Neural cell (in vitro differentiated cells): ENCODE measurements around the gene SOAT2.

Experiments
- CTCF ChIP-seq: fragments of 450-650 bp; IDR thresholded peaks from 2 replicates; pipeline ENCODE4 v1.5.1; 2014; ENCODE audit warnings: antibody characterized with exemption, mild to moderate bottlenecking, moderate library complexity; ENCODE audit not compliant: poor library complexity, severe bottlenecking
- POLR2AphosphoS5 ChIP-seq: IDR thresholded peaks from 2 replicates; pipeline ENCODE4 v1.6.1; 2012
- TAF1 ChIP-seq: IDR thresholded peaks from 2 replicates; pipeline ENCODE4 v1.6.1; 2012; ENCODE audit warnings: low read depth

- no peak for TF ChIP-seq CTCF
- TF ChIP-seq TAF1: no peak
- no peak for TF ChIP-seq POLR2AphosphoS5
Observed at GRCh38 chr12:53093777-53094393, 9.4 kb upstream of the SOAT2 start.
